ENCODE results near the gene PIEZO2. TPM values are rescaled to one million over a fixed set of nuclear protein-coding genes. Genes with fewer than 3 reads are reported as not detected.

PIEZO2 gene
- total RNA-seq, 1 donor: 1.3 TPM

DNA sequence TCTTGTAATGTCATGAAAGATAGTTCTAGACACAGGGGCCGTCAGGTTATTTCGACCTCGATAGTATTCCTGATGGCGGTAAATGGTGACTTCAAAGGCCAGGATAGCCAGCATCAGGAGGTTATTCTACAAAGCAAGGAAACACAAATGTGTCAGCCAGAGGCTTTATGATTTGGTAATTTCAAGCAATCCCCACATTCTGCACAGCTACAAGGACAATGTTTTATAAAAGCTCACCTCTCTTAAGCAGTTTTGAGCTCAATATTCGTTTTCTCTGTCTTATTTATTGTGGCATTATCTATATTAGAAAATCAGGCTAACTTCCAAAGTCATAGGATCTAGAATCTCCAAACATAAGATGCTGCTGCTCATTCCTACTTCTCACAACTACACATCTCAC is 388.4 kb downstream of the PIEZO2 start:
- DNase-seq (ENCODE audit: low read depth in 2 of 3, low spot score in 2 of 3): no peak

- DNase-seq (ENCODE audit: low read depth in 2 of 3, low spot score in 2 of 3): no peak
These were observed 390.1 kb downstream of the PIEZO2 start for GRCh38 chr18:10759241-10759640.

DNA sequence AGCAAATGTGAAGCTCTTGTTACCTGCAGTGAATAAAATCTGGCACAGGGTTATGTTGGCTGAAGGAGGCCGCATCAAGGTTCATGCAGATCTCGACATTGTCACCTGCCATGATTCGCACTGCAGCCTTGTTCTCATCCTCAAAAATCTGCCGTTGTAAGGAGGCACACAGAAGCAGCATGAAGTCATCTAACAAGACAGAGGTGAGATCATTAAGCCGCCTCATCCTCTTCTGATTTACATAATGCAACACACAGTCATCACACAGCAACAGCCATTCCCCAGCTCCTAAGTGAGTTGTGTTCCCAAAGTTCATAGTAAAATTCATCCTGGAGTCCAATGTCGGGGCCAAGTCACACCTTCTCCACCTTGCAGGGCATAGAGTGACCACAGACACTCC is 391.4 kb downstream of the PIEZO2 start:
- no peak for DNase-seq (ENCODE audit: low read depth in 2 of 3, low spot score in 2 of 3)

GRCh38 chr18:10757349-10757748 is 392.0 kb downstream of the PIEZO2 start:
- DNase-seq (ENCODE audit: low read depth in 2 of 3, low spot score in 2 of 3): no peak

DNA sequence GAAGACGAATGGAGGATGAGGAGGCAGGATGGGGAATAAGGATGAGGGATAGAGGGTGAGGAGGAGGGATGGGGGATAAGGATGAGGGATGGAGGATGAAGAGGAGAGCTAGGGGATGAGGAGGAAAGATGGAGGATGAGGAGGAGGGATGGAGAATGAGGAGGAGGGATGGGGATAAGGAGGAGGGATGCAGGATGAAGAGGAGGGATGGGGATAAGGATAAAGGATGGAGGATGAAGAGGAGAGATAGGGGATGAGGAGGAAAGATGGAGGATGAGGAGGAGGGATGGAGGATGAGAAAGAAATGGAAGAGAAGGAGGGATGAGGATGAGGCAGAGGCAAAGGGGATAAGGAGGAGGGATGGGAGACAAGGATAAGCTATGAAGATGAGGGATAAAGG is 393.5 kb downstream of the PIEZO2 start:
- no peak for DNase-seq (ENCODE audit: low read depth in 2 of 3, low spot score in 2 of 3)

DNA sequence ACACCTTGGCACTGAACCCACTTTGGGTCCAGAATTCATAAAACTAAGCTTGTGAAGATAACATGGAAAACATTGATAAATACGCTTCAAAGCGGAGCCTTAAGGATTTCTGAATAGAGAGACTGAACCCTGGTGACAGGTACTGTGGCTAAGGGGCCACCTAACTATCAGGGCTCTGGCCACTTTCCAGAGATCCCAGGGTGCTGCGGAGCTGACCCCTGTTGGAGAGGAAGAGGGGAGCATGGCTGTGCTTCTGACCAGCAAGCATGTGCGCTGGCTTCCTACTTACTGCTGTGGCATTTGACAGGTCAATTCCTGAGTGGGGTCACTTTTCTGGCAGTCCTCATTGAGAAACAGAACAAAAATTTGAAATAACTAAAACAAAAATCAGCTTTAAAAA is 395.2 kb downstream of the PIEZO2 start:
- no peak for DNase-seq (ENCODE audit: low read depth in 2 of 3, low spot score in 2 of 3)

DNA sequence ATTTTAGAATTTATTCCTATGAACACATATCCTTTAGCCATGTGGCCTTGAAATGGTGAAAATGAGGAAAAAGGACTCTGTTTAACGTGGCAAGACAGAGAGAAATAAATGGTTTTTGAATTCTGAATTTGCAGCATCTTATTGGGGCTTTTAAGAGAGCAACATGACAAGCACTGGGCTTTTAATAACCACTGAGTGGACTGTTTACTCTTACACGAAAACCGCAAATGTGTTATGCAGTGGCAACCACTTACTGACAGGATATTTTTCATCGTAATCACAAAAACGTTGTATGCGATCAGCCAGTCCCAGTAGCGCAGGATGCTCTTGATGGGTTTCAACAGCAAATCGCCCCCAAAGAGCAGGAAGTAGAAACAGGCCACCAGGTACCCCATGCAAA is 397.0 kb downstream of the PIEZO2 start:
- no peak for DNase-seq (ENCODE audit: low read depth in 2 of 3, low spot score in 2 of 3)

DNA sequence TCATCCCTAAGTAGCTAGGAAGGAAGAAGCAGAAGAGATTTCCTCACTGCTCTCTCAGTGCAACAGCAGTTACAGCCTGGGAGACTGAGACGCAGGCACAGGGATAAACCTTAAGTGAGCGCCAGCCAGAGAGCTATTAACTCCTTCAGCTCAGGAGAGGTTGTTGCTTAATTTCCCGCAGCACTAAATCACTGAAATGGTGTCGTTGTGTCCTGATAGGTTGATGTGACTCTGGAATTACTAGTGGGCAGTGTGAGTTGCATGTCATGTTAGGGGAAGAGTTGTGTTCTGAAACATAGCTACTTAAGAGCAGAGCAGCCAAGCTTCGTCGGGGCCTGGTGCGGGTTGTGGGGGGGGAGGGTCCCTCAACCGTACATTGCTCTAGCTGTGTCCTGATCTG is 397.7 kb downstream of the PIEZO2 start:
- no peak for DNase-seq (ENCODE audit: low read depth in 2 of 3, low spot score in 2 of 3)

DNA sequence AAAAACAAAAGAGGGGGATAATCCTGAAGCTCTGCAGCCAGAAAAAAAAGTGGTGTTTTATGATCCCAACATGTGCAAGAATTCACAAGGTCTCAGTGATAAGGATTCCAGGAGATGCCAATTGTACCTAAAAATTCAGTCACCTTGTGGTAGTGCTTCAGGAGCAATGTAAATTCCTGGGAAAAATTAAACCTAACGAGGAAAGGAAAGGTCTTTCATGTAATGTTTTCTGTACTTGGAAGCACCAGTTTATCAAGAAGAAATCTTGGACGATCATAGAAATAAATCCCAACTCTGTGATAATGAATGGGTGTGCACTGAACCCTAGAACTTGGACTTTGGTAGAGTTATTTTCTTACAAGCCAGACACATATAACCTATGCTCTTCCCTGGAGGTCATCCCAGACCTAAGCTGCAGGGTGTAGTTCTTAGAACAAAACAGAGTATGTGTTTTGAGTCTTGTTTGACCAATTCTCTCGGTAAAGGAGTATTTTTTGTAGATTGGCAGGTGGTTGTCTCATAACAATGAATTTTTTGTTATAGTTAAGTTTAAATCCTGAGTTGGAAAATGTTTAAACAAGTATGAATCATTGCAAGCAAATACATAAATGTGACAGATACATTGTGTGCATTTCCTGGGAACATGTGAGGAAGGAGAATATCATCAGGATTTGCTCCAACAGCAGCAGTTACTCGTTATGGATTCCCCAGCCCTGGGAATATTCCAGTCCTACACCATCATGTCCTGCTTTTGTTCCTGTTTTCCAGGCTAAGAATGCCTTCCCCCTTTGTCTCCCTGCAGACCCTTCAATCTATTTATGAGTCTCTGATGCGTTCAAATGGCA is 399.0 kb downstream of the PIEZO2 start:
- DNase-seq (ENCODE audit: low read depth in 2 of 3, low spot score in 2 of 3): no peak

- DNase-seq (ENCODE audit: low read depth in 2 of 3, low spot score in 2 of 3): no peak
These were observed 400.7 kb downstream of the PIEZO2 start for GRCh38 chr18:10748641-10749040.

- DNase-seq (ENCODE audit: low read depth in 2 of 3, low spot score in 2 of 3): no peak
These were observed 403.4 kb downstream of the PIEZO2 start for GRCh38 chr18:10745971-10746370.

GRCh38 chr18:10745219-10745618 is 404.1 kb downstream of the PIEZO2 start:
- DNase-seq (ENCODE audit: low read depth in 2 of 3, low spot score in 2 of 3): no peak

DNA sequence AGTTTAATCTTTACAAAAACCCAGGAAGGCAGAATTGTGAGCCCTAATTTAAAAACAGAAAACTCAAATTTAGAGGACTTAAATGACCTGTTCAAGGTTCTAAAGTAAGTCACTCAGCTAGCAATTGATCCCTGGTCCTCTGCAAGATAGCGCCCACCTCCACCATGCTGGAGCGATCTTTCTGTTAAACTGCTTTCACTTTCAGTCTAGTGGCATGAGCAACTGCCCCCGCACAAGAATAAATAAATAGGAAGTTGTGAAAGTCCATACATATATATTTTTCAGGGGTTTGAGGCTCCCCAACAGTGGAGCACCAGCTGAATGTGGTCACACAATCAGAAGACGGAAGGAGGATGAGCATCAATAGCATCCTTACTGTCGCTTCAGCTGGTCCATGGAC is 405.6 kb downstream of the PIEZO2 start:
- DNase-seq (ENCODE audit: low read depth in 2 of 3, low spot score in 2 of 3): peak in 2 of 3 donors; percentile 8 to 36

DNA sequence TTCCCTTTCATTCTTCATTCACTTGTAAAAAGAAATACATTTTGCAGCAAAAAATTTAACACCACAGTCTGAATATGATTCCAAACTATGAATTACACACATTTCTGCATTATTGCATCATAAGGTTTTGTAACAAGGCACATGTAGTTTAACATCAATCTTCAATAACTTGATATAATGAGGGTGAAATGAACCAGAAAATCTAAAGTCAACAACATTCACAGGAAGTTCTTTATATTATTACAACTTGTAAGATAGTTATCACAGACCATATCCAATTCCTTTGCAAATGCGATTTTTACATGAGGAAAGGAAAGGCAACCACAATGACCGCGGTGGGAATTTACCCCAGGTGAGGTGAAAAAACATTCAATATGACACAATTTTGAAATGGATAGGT is 410.2 kb downstream of the PIEZO2 start:
- DNase-seq (ENCODE audit: low read depth in 2 of 3, low spot score in 2 of 3): no peak

GRCh38 chr18:10736984-10737383 is 412.4 kb downstream of the PIEZO2 start:
- peak in 1 of 3 donors; percentile 22 for DNase-seq (ENCODE audit: low read depth in 2 of 3, low spot score in 2 of 3)

- DNase-seq (ENCODE audit: low read depth in 2 of 3, low spot score in 2 of 3): no peak
These were observed 416.4 kb downstream of the PIEZO2 start for GRCh38 chr18:10732990-10733389.

GRCh38 chr18:10727477-10727876 is 421.9 kb downstream of the PIEZO2 start:
- no peak for DNase-seq (ENCODE audit: low read depth in 2 of 3, low spot score in 2 of 3)

DNA sequence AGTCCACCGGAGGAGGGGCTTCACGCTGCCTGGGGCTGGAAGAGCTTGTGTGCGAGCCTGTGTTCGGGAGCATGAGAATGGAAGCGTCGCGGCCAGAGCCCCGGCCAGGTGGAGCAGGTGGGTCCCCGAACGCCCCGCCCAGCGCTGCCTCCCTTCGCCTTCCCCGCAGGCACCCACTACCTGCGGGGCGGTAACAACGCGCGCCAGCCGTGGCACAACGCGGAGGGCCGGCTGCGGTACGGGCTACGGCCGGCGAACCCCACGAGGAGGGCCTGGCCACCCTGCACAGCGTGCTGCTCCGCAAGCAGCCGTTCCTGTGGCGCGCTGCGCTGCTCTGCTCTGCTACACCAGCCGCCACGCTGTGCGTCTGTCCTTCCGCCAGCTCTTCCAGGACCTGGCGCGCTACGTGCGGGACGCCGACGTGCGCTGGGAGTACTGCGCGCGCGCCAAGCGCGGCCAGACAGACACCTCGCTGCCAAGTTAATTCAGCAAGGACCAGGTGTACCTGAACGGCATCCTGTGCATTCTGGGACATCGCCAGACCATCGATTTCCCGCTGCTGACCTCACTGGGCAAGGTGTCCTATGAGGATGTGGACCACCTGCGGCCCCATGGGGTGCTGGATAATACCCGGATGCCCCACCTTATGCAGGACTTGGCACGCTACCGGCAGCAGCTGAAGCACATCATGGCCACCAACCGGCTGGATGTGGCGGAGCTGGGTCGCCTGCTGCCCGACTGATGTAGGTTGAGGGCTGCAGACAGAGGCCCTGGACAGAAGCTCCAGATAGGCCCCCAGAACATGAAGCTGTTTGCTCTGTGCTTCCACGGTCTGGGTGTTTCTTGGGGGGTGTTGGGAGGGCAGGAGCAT is 422.9 kb downstream of the PIEZO2 start:
- peak in 2 of 3 donors; percentile 6 to 9 for DNase-seq (ENCODE audit: low read depth in 2 of 3, low spot score in 2 of 3)

GRCh38 chr18:10724666-10725065 is 424.7 kb downstream of the PIEZO2 start:
- no peak for DNase-seq (ENCODE audit: low read depth in 2 of 3, low spot score in 2 of 3)

GRCh38 chr18:10723496-10723895 is 425.9 kb downstream of the PIEZO2 start:
- no peak for DNase-seq (ENCODE audit: low read depth in 2 of 3, low spot score in 2 of 3)

GRCh38 chr18:10718809-10719208 is 430.6 kb downstream of the PIEZO2 start:
- DNase-seq (ENCODE audit: low read depth in 2 of 3, low spot score in 2 of 3): no peak

- DNase-seq (ENCODE audit: low read depth in 2 of 3, low spot score in 2 of 3): no peak
These were observed 433.6 kb downstream of the PIEZO2 start for GRCh38 chr18:10715791-10716190.
